Vagina (tissue), 2 donors: ENCODE data around the gene PARP14. TPM values are rescaled to one million over a fixed set of nuclear protein-coding genes. Genes with fewer than 3 reads are reported as not detected.
"Not testable (repeated sequence)": the region's sequence is repeated elsewhere in the genome, so short reads cannot be mapped to it uniquely, and the experiment has no call there.

Source experiments
- DNase-seq, 2 donors: peaks; one replicate each; pipeline ENCODE4 v3.0.0-alpha.2; 2017; ENCODE audit errors: extremely low spot score in 2 of 2
- H3K27ac ChIP-seq: fragments of 200-600 bp; sonication (generic); one replicate; pipeline ENCODE4 v1.5.1; 2019
- H3K27me3 ChIP-seq: fragments of 200-600 bp; sonication (generic); one replicate; pipeline ENCODE4 v1.5.1; 2019
- H3K36me3 ChIP-seq, 2 donors: fragments of 200-600 bp; sonication (generic); one replicate each; pipeline ENCODE4 v1.5.1; 2017 to 2019
- H3K4me1 ChIP-seq: fragments of 200-600 bp; sonication (generic); one replicate; pipeline ENCODE4 v1.5.1; 2019
- H3K4me3 ChIP-seq, 2 donors: fragments of 200-600 bp; sonication (generic); 1 replicate in 1 of 2; 2 replicates in 1 of 2; pipeline ENCODE4 v1.5.1; 2016 to 2019
- H3K9me3 ChIP-seq: fragments of 200-600 bp; sonication (generic); one replicate; pipeline ENCODE4 v1.5.1; 2019
- POLR2A ChIP-seq, 2 donors: fragments of 450-650 bp; IDR thresholded peaks; one replicate each; pipeline ENCODE4 v1.6.1; 2017; ENCODE audit warnings: antibody characterized with exemption in 2 of 2, mild to moderate bottlenecking in 2 of 2, moderate library complexity in 2 of 2
- POLR2AphosphoS5 ChIP-seq, 2 donors: sonication (generic); formaldehyde crosslinking; IDR thresholded peaks; one replicate each; pipeline ENCODE4 v1.9.0; 2017; ENCODE audit warnings: antibody characterized with exemption in 2 of 2, mild to moderate bottlenecking in 2 of 2, low read depth in 1 of 2; ENCODE audit not compliant: insufficient read depth in 1 of 2
- intact Hi-C: fragments of 100-400 bp; cut with DNase I; formaldehyde crosslinking; loops from one replicate; pipeline ENCODE4 v1.15.1; 2023
- total RNA-seq: library from RNA; depleted of rRNA; stranded (reverse); fragments of >200 nt; gene quantifications from one replicate; pipeline ENCODE4 v1.2.3, GENCODE V29; 2016
- TF ChIP-seq, protein P1 (sequence below), 3 experiments: fragments of 450-650 bp in 2 of 3; fragments of 200-600 bp in 1 of 3; sonication (generic) in 1 of 3; IDR thresholded peaks; one replicate each; pipeline ENCODE4 v1.5.1; 2017 to 2019; ENCODE audit warnings: antibody characterized with exemption in 3 of 3, mild to moderate bottlenecking in 2 of 3, moderate library complexity in 2 of 3

The PARP14 gene
- total RNA-seq, 1 donor from 2014 or later, result 44.4 TPM

GRCh38 chr3:122727766-122728165, 47.1 kb downstream of the PARP14 start:
- no peak for DNase-seq
- Histone ChIP-seq H3K4me1 (no peaks in the 10 kb centered on the region), H3K9me3 (no peaks in the 10 kb centered on the region), H3K27ac (no peak overlapping the region), H3K27me3 (no peaks in the 10 kb centered on the region), H3K36me3 (peaks cover 0 to 7% of the 10 kb centered on the region in 2 donors), H3K4me3 (no peak overlapping the region)
- intact Hi-C loops, result no loop called here
- TF ChIP-seq POLR2AphosphoS5 (IDR thresholded peaks at IDR 0.05; ENCODE audit: insufficient read depth in 1 of 2, low read depth in 1 of 2), result no peak
- TF ChIP-seq POLR2A (IDR thresholded peaks at IDR 0.05), result no peak
- TF ChIP-seq, protein P1, sequence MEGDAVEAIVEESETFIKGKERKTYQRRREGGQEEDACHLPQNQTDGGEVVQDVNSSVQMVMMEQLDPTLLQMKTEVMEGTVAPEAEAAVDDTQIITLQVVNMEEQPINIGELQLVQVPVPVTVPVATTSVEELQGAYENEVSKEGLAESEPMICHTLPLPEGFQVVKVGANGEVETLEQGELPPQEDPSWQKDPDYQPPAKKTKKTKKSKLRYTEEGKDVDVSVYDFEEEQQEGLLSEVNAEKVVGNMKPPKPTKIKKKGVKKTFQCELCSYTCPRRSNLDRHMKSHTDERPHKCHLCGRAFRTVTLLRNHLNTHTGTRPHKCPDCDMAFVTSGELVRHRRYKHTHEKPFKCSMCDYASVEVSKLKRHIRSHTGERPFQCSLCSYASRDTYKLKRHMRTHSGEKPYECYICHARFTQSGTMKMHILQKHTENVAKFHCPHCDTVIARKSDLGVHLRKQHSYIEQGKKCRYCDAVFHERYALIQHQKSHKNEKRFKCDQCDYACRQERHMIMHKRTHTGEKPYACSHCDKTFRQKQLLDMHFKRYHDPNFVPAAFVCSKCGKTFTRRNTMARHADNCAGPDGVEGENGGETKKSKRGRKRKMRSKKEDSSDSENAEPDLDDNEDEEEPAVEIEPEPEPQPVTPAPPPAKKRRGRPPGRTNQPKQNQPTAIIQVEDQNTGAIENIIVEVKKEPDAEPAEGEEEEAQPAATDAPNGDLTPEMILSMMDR (IDR thresholded peaks at IDR 0.05), result no peak

DNA sequence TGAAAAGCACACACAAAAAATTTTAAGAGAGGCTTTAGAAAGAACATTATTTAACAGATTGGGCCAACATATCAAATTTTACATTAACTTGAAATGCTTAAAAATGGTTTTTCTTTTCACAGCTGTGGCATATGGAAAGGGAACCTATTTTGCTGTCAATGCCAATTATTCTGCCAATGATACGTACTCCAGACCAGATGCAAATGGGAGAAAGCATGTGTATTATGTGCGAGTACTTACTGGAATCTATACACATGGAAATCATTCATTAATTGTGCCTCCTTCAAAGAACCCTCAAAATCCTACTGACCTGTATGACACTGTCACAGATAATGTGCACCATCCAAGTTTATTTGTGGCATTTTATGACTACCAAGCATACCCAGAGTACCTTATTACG, 47.5 kb downstream of the PARP14 start:
- DNase-seq, result no peak
- no peaks in the 10 kb centered on the region for H3K9me3 ChIP-seq
- intact Hi-C loops, result no loop called here
- H3K4me3 ChIP-seq, result no peak overlapping the region
- H3K27me3 ChIP-seq, result no peaks in the 10 kb centered on the region
- H3K36me3 ChIP-seq, result peaks cover 0 to 3% of the 10 kb centered on the region in 2 donors
- no peaks in the 10 kb centered on the region for H3K4me1 ChIP-seq
- TF ChIP-seq, protein P1 (IDR thresholded peaks at IDR 0.05), result no peak
- TF ChIP-seq POLR2A (IDR thresholded peaks at IDR 0.05) (no peak), POLR2AphosphoS5 (IDR thresholded peaks at IDR 0.05; ENCODE audit: insufficient read depth in 1 of 2, low read depth in 1 of 2) (no peak)
- no peak overlapping the region for H3K27ac ChIP-seq

DNA sequence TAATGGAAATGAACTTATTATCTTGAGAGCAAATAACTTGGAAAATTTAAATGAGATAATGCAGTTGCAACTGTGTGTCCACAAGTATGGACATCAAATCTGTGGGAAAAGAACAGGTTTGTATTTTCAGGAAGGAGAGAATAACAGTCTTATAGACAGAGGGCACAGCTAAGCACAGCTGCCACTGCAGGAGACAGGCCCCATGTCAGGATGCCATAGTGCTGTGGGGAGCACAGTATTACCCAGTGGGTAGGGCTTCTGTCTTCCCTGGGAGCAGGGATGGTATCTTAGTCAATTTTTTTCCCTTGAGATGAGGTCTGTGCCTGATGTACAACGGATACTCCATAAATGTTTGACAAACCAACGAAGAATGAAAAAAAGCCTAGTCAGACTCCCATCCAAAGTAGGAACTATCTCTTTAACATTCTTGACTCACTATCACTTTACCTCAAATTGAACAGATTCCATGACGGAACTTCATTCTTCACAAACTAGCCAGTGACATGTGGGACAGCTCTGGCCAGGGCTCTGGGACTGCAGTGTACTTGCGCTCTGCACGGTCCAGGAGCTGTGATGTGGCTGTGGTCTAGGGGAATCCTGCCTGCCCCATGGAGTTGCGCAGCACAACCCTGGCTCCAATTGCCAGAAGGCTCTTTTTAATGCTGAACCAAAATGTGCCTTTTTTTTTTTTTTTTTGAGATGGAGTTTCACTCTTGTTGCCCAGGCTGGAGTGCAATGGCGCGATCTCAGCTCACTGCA, 48.3 kb downstream of the PARP14 start:
- TF ChIP-seq POLR2A (IDR thresholded peaks at IDR 0.05) (no peak), POLR2AphosphoS5 (IDR thresholded peaks at IDR 0.05; ENCODE audit: insufficient read depth in 1 of 2, low read depth in 1 of 2) (no peak)
- TF ChIP-seq, protein P1 (IDR thresholded peaks at IDR 0.05), result no peak
- H3K4me1 ChIP-seq, result no peaks in the 10 kb centered on the region
- no peaks in the 10 kb centered on the region for H3K27me3 ChIP-seq
- no peaks in the 10 kb centered on the region for H3K36me3 ChIP-seq
- H3K27ac ChIP-seq, result no peak overlapping the region
- no peak overlapping the region for H3K4me3 ChIP-seq
- intact Hi-C loops, result no loop called here
- no peak for DNase-seq
- no peaks in the 10 kb centered on the region for H3K9me3 ChIP-seq

GRCh38 chr3:122730240-122730639, 49.6 kb downstream of the PARP14 start:
- intact Hi-C loops, result no loop called here
- Histone ChIP-seq H3K9me3 (no peaks in the 10 kb centered on the region), H3K4me3 (no peak overlapping the region), H3K36me3 (no peaks in the 10 kb centered on the region), H3K27ac (no peak overlapping the region), H3K4me1 (no peaks in the 10 kb centered on the region), H3K27me3 (no peaks in the 10 kb centered on the region)
- TF ChIP-seq POLR2AphosphoS5 (IDR thresholded peaks at IDR 0.05; ENCODE audit: insufficient read depth in 1 of 2, low read depth in 1 of 2), result no peak
- TF ChIP-seq, protein P1 (IDR thresholded peaks at IDR 0.05), result no peak
- no peak for TF ChIP-seq POLR2A (IDR thresholded peaks at IDR 0.05)
- no peak for DNase-seq

- H3K27ac ChIP-seq, intact Hi-C loops, H3K4me1 ChIP-seq, H3K4me3 ChIP-seq, H3K9me3 ChIP-seq, H3K27me3 ChIP-seq, H3K36me3 ChIP-seq, DNase-seq: not testable (repeated sequence)
These were observed 52.3 kb downstream of the PARP14 start for GRCh38 chr3:122732682-122733525.
